HG03378 (cell line): Measurements from ENCODE around the gene BIN2.
"Not testable (repeated sequence)": the region's sequence is repeated elsewhere in the genome, so short reads cannot be mapped to it uniquely, and the experiment has no call there.

Experiments used
- ATAC-seq: cut with Tn5 transposase; IDR thresholded peaks from one replicate; pipeline ENCODE4 v1.9.1; 2021; ENCODE audit warnings: mild to moderate bottlenecking, moderate library complexity; ENCODE audit not compliant: unreplicated experiment

BIN2 gene

DNA sequence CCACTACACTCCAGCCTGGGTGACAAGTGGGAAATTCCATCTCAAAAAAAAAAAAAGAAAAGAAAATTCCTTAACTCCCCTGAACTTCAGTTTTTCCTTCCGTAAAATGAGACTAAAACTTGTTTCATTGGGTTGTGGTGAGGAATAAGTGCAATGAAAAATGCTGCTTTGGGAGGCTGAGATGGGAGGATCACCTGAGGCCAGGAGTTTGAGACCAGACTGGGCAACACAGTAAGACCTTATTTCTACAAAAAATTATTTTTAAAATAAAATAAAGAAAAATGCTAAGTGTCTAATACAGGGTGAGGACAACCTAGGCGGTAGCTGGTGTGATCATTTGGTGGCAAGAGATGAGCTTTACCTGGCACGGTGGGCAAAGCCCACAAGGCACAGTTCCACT lies 60.6 kb downstream of the BIN2 start:
- no peak for ATAC-seq

DNA sequence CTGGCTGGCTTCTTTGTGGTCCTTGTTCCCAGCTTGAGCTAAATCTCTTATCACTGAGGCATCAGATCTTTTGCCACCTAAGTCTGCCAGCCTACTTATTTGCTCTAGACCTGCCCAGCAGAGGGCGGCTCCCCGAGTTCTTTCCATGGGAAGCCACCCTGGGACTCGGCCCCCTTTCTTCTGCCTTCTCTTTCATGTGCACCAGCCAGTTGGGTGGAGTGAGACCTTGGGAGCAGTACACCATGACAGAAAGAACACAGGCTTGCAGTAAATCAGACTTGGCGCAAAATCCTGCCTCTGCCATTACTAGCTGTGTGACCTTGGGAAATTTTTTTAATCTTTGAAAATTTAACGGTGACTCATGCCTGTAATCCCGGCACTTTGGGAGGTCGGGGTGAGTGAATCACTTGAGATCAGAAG lies 61.2 kb downstream of the BIN2 start:
- no peak for ATAC-seq

DNA sequence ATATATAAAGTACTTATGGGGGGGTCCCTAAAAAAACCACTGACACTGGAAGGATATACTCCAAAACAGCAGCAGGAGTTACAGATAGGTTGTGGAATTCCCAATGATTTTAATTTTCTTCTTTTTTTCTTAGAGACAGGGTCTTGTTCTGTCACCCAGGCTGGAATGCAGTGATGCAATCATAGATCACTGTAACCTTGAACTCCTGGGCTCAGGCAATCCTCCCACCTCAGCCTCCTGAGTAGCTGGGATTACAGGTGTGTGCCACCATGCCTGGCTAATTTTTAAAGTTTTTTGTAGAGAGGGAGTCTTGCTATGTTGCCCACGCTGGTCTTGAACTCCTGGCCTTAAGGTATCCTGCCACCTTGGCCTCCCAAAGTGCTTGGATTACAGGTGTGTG lies 64.4 kb downstream of the BIN2 start:
- ATAC-seq, result not testable (repeated sequence)

GRCh38 chr12:51254536-51254935 lies 69.4 kb downstream of the BIN2 start:
- no peak for ATAC-seq

GRCh38 chr12:51253276-51253675 lies 70.7 kb downstream of the BIN2 start:
- no peak for ATAC-seq

GRCh38 chr12:51247523-51248206 lies 76.3 kb downstream of the BIN2 start:
- ATAC-seq, result no peak

- ATAC-seq, result no peak
Measured at GRCh38 chr12:51246254-51246853, 77.6 kb downstream of the BIN2 start.

DNA sequence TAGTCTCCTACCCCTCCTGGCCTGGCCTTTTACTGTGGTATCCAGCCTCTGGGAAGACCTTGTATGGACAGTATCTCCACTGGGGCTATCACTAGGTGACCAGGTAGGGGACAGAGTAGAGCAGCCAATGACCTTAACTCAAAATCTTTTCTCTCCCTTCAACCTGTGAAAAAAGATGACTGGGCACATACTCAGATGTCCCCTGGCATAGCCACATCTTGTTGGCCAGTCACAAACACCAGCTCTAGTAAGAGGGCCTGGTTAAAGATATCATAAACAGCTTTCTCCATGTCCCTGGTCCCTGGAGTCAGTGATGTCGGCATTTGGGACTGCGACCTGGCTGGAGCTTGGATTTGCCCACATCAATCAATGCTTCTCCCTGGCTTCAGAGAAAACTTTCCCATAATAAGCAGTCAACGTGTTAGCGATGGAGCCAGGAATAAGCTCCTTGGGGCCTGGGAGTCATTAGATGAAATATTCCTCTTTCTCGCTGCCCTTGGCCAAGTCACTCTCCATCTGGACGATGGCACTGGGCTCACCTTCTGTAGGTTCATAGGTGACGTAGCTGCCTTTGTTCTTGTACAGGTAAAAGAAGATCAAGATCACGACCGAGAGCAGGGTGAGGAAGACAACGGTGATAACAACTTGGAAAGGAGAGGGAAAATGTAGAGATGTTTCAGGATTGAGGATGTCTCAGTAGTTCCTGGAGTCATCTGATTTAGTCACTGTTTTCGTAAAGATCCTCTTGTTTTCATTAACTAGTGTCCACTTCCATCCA lies 78.3 kb downstream of the BIN2 start:
- no peak for ATAC-seq

DNA sequence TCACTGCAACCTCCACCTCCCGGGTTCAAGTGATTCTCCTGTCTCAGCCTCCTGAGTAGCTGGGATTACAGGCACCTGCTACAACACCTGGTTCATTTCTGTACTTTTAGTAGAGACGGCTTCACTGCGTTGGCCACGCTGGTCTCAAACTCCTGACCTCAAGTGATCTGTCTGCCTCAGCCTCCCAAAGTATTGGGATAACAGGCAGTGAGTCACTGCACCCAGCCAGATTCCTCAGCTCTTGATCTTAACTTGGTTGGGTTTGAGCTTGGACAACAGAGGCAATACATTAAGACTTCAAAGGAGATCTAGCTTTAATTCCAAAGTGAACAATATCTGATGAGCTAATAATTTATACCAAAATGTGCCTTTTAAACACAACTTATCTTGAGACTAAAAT lies 79.7 kb downstream of the BIN2 start:
- no peak for ATAC-seq

GRCh38 chr12:51242876-51243275 lies 81.1 kb downstream of the BIN2 start:
- ATAC-seq, result no peak

DNA sequence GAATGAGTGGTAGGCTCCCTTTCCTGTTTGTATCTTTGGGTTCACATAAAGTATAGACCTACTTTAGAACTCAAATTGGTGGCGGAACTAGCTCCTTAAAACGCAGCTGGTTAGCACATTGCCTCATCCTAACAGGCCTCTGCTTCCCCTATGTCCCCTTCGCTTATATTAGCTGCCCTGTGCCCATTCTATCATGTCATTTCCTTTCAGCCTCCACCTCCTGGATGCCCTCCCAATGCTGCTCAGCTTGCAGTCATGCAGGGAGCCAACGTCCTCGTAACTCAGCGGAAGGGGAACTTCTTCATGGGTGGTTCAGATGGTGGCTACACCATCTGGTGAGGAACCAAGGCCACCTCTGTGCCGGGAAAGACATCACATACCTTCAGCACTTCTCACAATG lies 81.9 kb downstream of the BIN2 start:
- no peak for ATAC-seq

GRCh38 chr12:51240971-51241370 lies 83.0 kb downstream of the BIN2 start:
- ATAC-seq, result no peak

- peak; percentile 66 for ATAC-seq
Measured at GRCh38 chr12:51238510-51239334, 85.3 kb downstream of the BIN2 start, which contains the start of gene DAZAP2. TSS of gene DAZAP2 (plus strand) at chr12:51238826. CDS start at chr12:51238908, 82 bp downstream.

- ATAC-seq, result peak; percentile 4
Measured at GRCh38 chr12:51238037-51238509, 85.9 kb downstream of the BIN2 start.

DNA sequence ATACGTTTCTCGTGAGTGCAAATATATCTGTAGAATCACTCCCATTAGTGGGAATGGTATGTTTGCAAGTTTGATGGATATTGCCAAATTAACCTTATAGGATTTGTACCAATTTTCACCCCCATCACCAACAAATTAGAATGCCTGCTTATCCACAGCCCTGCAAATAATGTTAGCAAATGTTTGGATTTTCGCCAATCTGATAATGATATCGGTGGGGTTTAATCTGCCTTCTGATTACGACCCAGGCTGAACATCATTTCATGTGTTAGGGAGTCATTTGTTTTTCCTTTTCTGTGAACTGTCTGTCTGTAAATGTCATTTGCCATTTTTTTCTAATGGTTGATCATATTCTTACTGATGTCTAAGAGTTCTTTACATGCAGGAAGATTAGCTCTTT lies 89.4 kb downstream of the BIN2 start:
- ATAC-seq, result no peak

DNA sequence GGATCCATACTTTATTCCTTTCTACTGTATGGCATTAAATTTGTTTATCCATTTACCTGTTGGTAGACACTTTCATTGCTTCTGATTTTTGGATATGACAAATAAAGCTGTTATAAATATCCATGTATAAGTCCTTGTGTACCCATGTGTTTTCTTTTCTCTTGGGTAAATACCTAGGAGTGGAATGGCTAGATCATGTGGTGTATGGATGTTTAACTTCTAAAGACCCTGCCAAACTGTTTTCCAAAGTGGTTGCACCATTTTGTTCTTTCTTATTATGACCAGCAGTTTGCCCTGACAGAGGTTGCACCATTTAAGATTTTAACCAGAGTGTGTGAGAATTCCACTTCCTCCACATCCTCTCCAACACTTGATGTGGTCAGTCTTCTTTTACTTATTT lies 91.3 kb downstream of the BIN2 start:
- ATAC-seq, result no peak
